22Rv1 (cell line): ENCODE results near the gene NBEAL2.

Experiments used
- CTCF ChIP-seq: fragments of 450-650 bp; IDR thresholded peaks from 2 replicates; pipeline ENCODE4 v1.5.1; 2017; ENCODE audit warnings: mild to moderate bottlenecking
- ZFX ChIP-seq: fragments of 450-650 bp; IDR thresholded peaks from 2 replicates; pipeline ENCODE4 v1.6.1; 2017; ENCODE audit warnings: antibody characterized with exemption, borderline replicate concordance

- TF ChIP-seq CTCF (no peak), ZFX (no peak)
These were observed 32.5 kb upstream of the NBEAL2 start for GRCh38 chr3:46946856-46947545.
